WTC11 (cell line): Measurements from ENCODE around the gene MRPS11.

ENCODE experiments used
- ATF1 ChIP-seq: sonication (generic); formaldehyde crosslinking; IDR thresholded peaks from 2 replicates; pipeline ENCODE4 v1.8.1; 2023; ENCODE audit warnings: mild to moderate bottlenecking, moderate library complexity, missing genetic modification reagents
- CTCF ChIP-seq: fragments of 200-600 bp; IDR thresholded peaks from 2 replicates; pipeline ENCODE4 v1.8.0; 2022; ENCODE audit warnings: antibody characterized with exemption
- FOXK1 ChIP-seq: sonication (generic); formaldehyde crosslinking; IDR thresholded peaks from 2 replicates; pipeline ENCODE4 v1.8.0; 2022; ENCODE audit warnings: mild to moderate bottlenecking, moderate library complexity, missing genetic modification reagents
- NR1H2 ChIP-seq: sonication (generic); formaldehyde crosslinking; IDR thresholded peaks from 2 replicates; pipeline ENCODE4 v1.9.0; 2021; ENCODE audit warnings: mild to moderate bottlenecking, moderate library complexity, missing genetic modification reagents
- NR3C1 ChIP-seq: sonication (generic); formaldehyde crosslinking; conservative IDR thresholded peaks from 2 replicates; pipeline ENCODE4 v1.8.1; 2023; ENCODE audit warnings: low read depth, mild to moderate bottlenecking, missing genetic modification reagents
- USF1 ChIP-seq: sonication (generic); formaldehyde crosslinking; IDR thresholded peaks from 2 replicates; pipeline ENCODE4 v1.8.0; 2022; ENCODE audit warnings: mild to moderate bottlenecking, missing genetic modification reagents
- ZNF121 ChIP-seq: sonication (generic); formaldehyde crosslinking; IDR thresholded peaks from 2 replicates; pipeline ENCODE4 v1.8.0; 2023; ENCODE audit warnings: missing genetic modification reagents
- TF ChIP-seq, protein P1 (sequence below): sonication (generic); formaldehyde crosslinking; IDR thresholded peaks from 2 replicates; pipeline ENCODE4 v1.8.1; 2022; ENCODE audit warnings: low read depth, missing genetic modification reagents, borderline replicate concordance
- TF ChIP-seq, protein P2 (sequence below): sonication (generic); formaldehyde crosslinking; IDR thresholded peaks from 2 replicates; pipeline ENCODE4 v1.8.0; 2023; ENCODE audit warnings: mild to moderate bottlenecking, missing genetic modification reagents
- TF ChIP-seq, protein P3 (sequence below): sonication (generic); formaldehyde crosslinking; IDR thresholded peaks from 2 replicates; pipeline ENCODE4 v1.8.0; 2022; ENCODE audit warnings: mild to moderate bottlenecking, missing genetic modification reagents
- TF ChIP-seq, protein P4 (sequence below): sonication (generic); formaldehyde crosslinking; IDR thresholded peaks from 2 replicates; pipeline ENCODE4 v1.8.1; 2023; ENCODE audit warnings: mild to moderate bottlenecking, missing genetic modification reagents

DNA sequence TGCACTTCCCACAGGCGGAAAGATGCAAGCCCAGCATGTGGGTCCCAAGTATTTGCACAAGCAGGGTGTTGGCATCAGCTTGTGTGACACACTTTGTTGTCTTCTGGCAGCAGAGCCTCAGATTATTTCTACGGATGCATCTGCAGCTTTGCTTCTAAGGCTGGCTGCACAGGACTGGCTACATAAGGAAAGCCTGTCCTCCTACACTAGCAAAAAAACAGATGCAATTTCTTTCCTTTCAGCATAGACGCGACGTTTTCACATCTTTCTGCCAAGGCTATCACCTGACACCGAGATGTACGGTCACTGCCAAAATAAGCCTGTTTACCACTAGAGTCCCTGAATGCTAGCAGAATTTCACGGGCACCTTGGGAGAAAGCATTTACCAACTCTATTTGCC lies 13.5 kb downstream of the MRPS11 start:
- no peak for TF ChIP-seq USF1
- TF ChIP-seq, protein P1, sequence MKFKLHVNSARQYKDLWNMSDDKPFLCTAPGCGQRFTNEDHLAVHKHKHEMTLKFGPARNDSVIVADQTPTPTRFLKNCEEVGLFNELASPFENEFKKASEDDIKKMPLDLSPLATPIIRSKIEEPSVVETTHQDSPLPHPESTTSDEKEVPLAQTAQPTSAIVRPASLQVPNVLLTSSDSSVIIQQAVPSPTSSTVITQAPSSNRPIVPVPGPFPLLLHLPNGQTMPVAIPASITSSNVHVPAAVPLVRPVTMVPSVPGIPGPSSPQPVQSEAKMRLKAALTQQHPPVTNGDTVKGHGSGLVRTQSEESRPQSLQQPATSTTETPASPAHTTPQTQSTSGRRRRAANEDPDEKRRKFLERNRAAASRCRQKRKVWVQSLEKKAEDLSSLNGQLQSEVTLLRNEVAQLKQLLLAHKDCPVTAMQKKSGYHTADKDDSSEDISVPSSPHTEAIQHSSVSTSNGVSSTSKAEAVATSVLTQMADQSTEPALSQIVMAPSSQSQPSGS (CRISPR knock-in tag): no peak
- TF ChIP-seq ATF1: no peak
- no peak for TF ChIP-seq NR1H2 (CRISPR knock-in tag)
- no peak for TF ChIP-seq CTCF
- TF ChIP-seq, protein P2, sequence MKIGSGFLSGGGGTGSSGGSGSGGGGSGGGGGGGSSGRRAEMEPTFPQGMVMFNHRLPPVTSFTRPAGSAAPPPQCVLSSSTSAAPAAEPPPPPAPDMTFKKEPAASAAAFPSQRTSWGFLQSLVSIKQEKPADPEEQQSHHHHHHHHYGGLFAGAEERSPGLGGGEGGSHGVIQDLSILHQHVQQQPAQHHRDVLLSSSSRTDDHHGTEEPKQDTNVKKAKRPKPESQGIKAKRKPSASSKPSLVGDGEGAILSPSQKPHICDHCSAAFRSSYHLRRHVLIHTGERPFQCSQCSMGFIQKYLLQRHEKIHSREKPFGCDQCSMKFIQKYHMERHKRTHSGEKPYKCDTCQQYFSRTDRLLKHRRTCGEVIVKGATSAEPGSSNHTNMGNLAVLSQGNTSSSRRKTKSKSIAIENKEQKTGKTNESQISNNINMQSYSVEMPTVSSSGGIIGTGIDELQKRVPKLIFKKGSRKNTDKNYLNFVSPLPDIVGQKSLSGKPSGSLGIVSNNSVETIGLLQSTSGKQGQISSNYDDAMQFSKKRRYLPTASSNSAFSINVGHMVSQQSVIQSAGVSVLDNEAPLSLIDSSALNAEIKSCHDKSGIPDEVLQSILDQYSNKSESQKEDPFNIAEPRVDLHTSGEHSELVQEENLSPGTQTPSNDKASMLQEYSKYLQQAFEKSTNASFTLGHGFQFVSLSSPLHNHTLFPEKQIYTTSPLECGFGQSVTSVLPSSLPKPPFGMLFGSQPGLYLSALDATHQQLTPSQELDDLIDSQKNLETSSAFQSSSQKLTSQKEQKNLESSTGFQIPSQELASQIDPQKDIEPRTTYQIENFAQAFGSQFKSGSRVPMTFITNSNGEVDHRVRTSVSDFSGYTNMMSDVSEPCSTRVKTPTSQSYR (CRISPR knock-in tag): no peak
- TF ChIP-seq NR3C1: no peak
- no peak for TF ChIP-seq FOXK1 (CRISPR knock-in tag)
- TF ChIP-seq, protein P3, sequence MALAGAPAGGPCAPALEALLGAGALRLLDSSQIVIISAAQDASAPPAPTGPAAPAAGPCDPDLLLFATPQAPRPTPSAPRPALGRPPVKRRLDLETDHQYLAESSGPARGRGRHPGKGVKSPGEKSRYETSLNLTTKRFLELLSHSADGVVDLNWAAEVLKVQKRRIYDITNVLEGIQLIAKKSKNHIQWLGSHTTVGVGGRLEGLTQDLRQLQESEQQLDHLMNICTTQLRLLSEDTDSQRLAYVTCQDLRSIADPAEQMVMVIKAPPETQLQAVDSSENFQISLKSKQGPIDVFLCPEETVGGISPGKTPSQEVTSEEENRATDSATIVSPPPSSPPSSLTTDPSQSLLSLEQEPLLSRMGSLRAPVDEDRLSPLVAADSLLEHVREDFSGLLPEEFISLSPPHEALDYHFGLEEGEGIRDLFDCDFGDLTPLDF (CRISPR knock-in tag): no peak
- TF ChIP-seq, protein P4, sequence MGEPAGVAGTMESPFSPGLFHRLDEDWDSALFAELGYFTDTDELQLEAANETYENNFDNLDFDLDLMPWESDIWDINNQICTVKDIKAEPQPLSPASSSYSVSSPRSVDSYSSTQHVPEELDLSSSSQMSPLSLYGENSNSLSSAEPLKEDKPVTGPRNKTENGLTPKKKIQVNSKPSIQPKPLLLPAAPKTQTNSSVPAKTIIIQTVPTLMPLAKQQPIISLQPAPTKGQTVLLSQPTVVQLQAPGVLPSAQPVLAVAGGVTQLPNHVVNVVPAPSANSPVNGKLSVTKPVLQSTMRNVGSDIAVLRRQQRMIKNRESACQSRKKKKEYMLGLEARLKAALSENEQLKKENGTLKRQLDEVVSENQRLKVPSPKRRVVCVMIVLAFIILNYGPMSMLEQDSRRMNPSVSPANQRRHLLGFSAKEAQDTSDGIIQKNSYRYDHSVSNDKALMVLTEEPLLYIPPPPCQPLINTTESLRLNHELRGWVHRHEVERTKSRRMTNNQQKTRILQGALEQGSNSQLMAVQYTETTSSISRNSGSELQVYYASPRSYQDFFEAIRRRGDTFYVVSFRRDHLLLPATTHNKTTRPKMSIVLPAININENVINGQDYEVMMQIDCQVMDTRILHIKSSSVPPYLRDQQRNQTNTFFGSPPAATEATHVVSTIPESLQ (CRISPR knock-in tag): no peak
- no peak for TF ChIP-seq ZNF121 (CRISPR knock-in tag)
